HG02763 (cell line): ENCODE results near the gene MSI2.
"Not testable (repeated sequence)": the region's sequence is repeated elsewhere in the genome, so short reads cannot be mapped to it uniquely, and the experiment has no call there.

ENCODE experiments used
- ATAC-seq: cut with Tn5 transposase; IDR thresholded peaks from one replicate; pipeline ENCODE4 v1.9.1; 2021; ENCODE audit warnings: mild to moderate bottlenecking, moderate library complexity; ENCODE audit not compliant: unreplicated experiment

Gene MSI2

DNA sequence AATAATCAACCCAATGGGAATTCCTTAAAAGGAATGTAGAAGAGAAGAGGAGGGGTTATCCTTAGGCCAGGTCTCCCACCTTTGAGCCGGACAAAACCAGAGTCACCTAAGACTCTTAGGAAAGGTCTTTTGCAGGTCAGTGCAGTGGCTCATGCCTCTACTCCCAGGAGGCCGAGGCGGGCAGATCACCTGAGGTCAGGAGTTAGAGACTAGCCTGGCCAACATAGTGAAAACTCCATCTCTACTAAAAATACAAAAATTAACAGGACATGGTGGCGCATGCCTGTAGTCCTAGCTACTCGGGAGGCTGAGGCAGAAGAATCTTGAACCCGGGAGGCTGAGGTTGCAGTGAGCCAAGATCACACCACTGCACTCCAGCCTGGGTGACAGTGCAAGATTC is 365.5 kb downstream of the MSI2 start:
- not testable (repeated sequence) for ATAC-seq

DNA sequence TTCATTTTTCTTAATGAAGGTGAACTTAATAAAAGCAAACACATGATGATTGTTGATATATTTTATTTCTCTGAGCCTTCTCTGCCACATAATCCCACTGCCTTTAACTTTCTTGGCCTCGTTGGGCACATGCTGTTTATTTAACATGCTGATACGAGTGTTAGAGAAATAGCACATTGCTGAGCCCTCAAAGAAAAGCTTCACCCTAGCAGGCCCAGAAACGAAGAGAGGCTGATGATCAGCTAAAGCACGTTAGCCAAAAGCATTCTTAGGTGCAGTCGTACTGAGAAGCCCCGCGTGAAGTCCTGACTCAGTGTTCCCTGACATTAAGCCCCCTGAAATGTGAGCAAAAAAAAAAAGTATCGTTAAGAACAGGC is 366.0 kb downstream of the MSI2 start:
- ATAC-seq: no peak

DNA sequence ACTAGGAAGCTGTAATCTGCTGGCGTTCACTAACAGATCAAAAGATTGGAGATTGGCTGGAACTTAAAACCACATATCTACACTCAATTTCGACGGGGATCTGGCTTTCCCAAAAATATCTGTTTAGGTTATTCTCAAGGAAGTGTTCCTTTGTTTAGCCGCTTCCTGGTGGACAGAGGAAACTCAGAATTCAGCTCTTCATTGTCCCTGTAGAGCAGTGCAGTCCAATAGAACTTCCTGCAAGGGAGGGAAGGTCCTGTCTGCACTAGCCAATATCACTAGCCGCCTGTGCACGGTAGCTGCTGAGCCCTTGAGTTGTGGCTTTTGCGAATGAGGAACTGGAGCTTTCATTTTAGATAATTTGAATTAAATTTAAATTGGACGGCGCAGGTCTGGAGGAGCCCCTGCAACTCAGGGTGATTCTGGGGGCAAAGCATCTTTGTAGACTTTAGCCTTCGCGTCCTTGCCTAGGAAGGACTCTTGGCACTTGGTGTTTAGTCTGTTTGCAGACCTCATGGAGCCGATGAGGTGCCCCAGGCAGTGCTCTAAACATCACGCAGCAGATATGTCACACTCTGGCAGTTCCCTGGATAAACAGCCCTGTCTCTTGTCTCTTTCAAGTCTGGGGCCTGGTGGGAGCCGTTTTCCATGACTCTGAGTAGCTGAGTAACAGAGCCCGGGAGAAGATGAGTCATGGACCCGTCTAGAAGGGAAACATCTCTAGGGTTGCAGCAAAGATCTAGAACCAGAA is 366.5 kb downstream of the MSI2 start:
- ATAC-seq: peak; percentile 64

GRCh38 chr17:57623620-57624019 is 367.3 kb downstream of the MSI2 start:
- no peak for ATAC-seq

GRCh38 chr17:57624386-57624785 is 368.1 kb downstream of the MSI2 start:
- no peak for ATAC-seq

DNA sequence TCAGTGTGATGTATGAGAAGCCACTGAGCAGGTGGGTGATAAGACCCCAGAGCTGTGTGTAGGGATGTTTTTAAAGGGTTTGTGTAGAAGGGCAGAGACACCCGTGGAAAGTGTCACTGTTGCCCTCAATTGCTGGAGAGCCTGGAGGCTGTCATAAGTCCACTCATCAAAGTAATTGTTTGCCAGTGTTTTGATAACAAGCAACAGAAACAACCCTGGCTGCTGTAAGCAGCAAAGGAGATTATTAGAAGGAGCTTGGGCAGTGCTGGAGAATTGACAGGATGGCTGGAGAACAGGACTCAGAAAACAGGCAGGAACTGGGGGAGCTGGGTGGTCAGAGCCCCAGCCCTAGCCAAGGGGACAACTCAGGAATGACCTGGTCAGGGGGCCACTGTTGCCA is 369.2 kb downstream of the MSI2 start:
- ATAC-seq: no peak

DNA sequence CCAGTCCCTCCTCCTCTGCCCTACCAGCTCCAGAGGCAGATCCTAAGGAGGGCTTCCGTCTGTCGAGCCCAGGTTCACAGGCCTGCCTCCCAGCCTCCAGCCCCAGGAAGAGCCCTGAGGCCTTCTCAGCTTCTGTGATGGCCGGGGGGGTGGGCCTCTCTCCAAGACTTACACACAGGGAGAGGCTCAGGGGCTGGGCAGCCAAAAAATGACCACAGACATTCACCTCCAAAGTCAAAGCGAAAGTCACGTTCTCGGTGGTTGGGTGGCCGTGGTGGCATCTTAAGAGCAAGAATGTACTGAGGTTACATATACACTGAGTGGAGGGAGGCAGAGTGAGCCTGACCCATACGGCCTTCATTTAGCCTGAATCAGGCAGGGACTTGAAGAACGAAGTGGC is 369.6 kb downstream of the MSI2 start:
- no peak for ATAC-seq

GRCh38 chr17:57626520-57627210 is 370.3 kb downstream of the MSI2 start:
- no peak for ATAC-seq

- no peak for ATAC-seq
These were observed 371.3 kb downstream of the MSI2 start for GRCh38 chr17:57627591-57627990.

DNA sequence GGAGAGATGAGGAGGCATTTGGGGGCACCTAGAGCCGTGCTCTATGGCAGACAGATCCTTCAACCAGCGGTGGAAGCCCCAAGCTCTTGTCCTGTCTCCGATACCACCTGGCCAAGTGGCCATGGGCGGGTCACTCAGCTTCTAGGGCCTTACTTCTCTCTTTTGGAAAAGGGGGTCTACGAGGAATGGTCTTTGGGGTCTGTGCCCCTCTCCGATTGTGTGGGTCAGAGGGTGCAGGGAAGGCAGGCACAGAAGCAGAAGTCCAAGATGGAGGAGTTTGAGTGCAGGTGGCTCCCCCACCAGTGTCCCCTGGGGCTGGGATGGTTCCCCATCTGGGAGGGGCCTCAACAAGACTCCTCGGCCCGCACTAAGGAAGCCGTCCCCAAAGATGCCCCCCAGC is 372.1 kb downstream of the MSI2 start:
- no peak for ATAC-seq

DNA sequence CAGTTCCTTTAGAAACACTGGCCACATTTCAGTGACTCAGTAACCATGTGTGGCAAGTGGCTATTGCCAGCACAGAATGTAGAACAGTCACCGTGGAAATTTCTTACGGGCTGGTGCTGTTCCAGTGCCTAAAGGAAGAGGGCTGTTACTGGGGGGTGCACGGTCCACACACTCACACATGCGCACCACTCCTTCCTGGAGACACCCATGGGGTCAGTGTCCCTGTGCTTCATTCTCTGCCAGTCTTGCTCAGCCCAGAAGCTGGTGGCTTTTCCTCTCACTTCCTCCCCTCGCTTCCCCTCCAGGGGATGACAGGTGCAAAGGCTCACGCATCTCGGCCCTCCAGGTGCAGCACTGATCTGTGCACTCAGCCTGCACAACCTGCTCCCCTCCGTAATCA is 373.1 kb downstream of the MSI2 start:
- ATAC-seq: peak; percentile 67

DNA sequence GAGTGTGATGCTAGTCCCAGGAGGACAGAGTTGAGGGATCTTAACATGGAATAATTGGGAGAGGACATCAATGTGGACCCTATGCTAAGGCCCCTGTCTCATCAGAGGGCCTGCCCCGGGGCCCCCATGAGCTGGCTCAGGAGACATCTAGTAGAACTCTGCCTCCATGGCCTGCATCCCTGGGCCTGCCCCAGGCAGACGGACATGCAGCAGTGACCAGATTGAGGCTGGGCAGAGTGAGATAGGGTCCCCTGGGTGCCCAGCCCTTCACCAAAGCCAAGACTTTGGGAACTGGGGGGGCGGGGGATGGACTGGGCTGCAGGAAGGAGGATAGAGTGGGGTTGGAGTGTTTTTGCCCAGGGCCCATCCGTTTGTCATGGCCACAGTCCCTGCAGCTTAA is 373.6 kb downstream of the MSI2 start:
- ATAC-seq: no peak

GRCh38 chr17:57630736-57631135 is 374.4 kb downstream of the MSI2 start:
- ATAC-seq: no peak

GRCh38 chr17:57631871-57632270 is 375.5 kb downstream of the MSI2 start:
- ATAC-seq: no peak

DNA sequence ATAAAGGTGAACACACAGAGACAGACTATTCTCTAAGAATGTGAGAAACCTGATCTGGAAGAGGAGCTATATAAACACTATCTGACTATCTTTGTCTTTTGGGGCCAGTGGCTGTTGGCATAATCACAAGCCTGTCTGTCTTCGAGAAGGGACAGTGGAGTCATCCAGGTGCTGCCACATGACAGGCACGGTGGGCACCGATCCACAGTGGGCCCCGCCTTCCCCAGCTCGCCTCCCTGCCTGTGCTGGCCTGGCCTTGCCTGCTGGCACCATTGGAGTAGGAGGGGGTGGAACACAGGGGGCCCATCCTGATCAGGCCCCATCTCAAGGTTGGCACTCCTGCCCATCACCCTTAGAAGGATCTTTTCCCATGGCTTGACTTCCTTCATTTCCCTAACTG is 376.0 kb downstream of the MSI2 start:
- no peak for ATAC-seq

DNA sequence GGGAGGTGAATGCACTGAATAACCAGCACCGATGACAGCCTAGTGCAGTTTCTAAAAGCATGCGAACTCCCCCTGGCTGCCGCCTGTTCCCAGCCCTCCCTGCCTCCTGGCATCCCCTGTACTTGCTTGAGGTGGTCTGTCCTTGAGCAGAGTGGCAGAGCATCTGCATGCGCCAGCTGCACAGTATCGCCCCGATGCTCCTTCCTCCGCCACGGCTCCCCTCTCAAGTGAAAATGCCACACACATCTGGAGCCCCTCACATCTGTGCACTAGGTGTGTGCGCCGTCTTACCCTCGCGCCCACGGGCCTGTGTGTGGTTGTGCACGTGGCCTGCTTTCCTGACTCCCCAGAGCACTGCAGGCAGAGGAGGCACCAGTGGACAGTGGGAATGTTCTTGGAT is 376.9 kb downstream of the MSI2 start:
- no peak for ATAC-seq

DNA sequence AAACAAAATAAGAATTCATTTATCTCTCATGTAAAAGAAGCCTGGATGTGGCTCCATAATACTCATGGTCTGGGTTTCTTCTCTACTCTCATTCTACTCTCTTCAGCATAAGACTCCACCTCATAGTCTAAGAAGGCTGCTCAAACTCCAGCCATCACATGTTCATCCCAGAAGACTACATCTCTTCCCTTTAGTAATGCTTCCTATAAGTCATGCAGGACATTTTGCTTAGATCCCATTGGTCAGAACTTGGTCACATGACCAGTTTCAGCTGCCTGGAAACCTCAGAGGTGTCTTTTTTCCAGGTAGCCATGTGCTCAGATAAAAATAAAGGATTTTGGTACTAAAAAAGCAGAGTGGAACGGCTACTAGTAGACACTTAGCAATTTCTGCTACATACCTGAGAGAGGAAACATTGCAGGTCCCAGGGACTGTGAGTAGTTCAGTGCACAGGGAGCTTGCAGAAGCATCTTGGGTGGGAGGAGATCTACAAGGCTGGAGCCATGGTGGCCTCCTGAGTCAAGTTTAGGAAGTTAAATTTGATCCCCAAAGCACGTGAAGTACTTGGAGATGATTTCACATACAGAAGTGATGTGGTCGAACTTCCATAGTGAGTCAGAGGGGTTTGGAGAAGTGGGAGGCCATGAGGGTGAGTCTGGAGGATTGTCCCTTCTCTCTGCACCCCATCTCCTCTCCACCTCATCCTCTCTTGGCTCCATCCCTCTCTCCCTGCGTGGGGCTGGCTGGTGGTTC is 378.6 kb downstream of the MSI2 start:
- no peak for ATAC-seq

DNA sequence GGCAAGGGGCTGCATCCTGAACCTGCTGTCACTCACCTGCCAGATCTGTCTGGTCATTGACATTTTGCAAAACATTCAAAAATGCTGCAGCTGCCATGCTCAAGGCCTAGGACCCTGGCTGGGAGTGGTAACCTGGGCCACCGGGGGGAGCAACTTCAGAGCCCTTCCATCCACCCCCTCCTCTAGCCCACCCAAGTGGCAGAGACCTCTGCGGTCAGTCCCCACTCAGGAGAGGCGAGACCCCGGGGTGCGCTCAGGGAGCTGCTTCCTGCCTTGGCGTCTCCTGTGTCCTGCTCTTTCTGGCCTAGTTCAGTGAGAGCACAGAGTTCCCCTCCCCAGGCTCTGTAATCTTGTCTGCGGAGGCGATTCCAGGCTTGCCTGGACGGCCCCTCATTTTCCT is 380.0 kb downstream of the MSI2 start:
- ATAC-seq: no peak

DNA sequence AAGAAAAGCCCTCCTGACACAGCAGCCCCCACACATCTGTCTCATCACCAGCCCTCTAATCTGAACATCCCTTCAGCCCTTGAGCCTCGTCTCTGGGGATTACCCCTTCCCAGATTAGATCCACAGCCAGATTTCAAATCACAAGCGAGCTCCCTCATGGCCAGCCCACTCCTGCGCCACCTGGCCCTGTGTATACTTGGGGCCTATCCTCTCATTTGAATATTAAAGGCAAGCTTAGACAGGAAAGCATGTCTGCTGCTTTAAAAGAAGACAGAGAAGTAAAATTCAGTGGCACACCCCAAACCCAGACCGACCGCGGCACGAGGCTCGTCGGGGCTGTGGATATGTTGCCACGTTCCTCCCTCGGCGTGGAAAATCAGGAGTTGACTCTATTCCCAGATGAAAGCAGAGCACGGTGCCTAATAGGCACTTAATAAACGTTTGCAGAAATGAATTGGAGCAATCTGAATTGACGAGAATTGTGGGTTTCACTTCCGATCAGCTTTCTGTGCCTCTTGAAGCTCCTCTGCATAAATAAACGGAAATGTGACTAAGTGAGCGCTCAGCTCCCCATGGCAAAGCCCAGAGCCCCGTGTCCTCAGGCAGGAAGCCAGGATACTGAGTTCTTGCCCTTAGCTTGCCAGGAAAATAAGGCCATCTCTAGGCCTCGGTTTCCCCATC is 380.8 kb downstream of the MSI2 start:
- ATAC-seq: no peak

DNA sequence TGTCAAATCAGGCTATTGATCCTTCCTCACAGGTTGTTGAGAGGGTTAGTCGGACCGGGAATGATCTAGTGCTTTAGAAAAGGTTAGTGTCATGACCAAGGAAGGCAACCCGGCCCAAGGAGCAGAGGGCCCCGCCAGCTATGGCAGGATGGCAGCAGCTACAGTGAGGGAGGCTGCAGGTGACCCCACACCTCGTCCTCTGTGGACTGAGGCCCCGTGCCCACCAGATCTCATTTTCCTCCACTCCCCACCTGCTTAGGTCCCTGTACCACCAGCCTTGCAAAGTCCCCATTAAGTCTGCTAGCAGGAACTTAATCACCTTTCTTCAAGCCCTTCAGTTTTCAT is 381.3 kb downstream of the MSI2 start:
- no peak for ATAC-seq

DNA sequence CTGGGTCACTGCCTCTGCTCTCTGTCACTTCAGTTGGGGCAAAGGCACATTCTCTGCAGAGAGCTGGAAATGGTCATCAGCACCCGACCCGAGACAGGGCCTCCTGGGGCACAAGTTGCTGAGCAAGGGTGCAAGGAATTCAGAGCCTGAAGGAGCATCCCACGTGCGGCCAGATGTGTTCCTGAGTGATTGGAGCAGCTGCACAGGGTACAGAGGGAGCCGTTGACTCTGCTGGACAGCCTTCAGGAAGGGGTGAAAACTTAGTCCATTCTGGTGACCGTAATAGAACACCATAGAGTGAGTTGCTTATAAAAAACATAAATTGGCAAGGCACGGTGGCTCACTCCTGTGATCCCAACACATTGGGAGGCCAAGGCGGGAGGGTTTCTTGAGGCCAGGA is 382.0 kb downstream of the MSI2 start:
- ATAC-seq: no peak

- ATAC-seq: no peak
These were observed 383.1 kb downstream of the MSI2 start for GRCh38 chr17:57639381-57639780.
